Mesothelial cell of epicardium (in vitro differentiated cells): ENCODE measurements around the gene NELL1. TPM values are rescaled to one million over a fixed set of nuclear protein-coding genes. Genes with fewer than 3 reads are reported as not detected.

Experiments used
- DNase-seq, 2 experiments: peaks; one replicate each; pipeline ENCODE4 v3.0.0; 2021; ENCODE audit warnings: low spot score in 2 of 2; ENCODE audit not compliant: unreplicated experiment in 2 of 2
- H3K27ac Mint-ChIP-seq: 2 replicates; pipeline ENCODE4 v1.8.0; 2021; ENCODE audit warnings: mixed read lengths
- H3K27me3 Mint-ChIP-seq: 2 replicates; pipeline ENCODE4 v1.8.0; 2021; ENCODE audit warnings: low read depth, mixed read lengths
- H3K36me3 Mint-ChIP-seq: 2 replicates; pipeline ENCODE4 v1.8.0; 2021; ENCODE audit warnings: mixed read lengths
- H3K4me1 Mint-ChIP-seq: 2 replicates; pipeline ENCODE4 v1.8.0; 2021; ENCODE audit warnings: mixed read lengths
- H3K4me3 Mint-ChIP-seq: 2 replicates; pipeline ENCODE4 v1.8.0; 2021; ENCODE audit warnings: mild to moderate bottlenecking, moderate library complexity, mixed read lengths
- H3K9me3 Mint-ChIP-seq: 2 replicates; pipeline ENCODE4 v1.8.0; 2021; ENCODE audit warnings: mixed read lengths
- total RNA-seq: library from RNA; stranded (reverse); gene quantifications from 3 replicates; pipeline ENCODE4 v1.2.1, GENCODE V29; 2021
- TF ChIP-seq, protein P1 (sequence below): fragments of 200-600 bp; sonication (generic); IDR thresholded peaks from one replicate; pipeline ENCODE4 v1.5.0; 2021; ENCODE audit warnings: antibody characterized with exemption; ENCODE audit not compliant: unreplicated experiment

Gene NELL1
- total RNA-seq, 1 donor from 2014 or later, result 1.7 TPM

- no peak for DNase-seq
- no peaks in the 10 kb centered on the region for H3K36me3 Mint-ChIP-seq
- no peaks in the 10 kb centered on the region for H3K9me3 Mint-ChIP-seq
- no peaks in the 10 kb centered on the region for H3K4me1 Mint-ChIP-seq
- TF ChIP-seq, protein P1, sequence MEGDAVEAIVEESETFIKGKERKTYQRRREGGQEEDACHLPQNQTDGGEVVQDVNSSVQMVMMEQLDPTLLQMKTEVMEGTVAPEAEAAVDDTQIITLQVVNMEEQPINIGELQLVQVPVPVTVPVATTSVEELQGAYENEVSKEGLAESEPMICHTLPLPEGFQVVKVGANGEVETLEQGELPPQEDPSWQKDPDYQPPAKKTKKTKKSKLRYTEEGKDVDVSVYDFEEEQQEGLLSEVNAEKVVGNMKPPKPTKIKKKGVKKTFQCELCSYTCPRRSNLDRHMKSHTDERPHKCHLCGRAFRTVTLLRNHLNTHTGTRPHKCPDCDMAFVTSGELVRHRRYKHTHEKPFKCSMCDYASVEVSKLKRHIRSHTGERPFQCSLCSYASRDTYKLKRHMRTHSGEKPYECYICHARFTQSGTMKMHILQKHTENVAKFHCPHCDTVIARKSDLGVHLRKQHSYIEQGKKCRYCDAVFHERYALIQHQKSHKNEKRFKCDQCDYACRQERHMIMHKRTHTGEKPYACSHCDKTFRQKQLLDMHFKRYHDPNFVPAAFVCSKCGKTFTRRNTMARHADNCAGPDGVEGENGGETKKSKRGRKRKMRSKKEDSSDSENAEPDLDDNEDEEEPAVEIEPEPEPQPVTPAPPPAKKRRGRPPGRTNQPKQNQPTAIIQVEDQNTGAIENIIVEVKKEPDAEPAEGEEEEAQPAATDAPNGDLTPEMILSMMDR, result no peak
- H3K27ac Mint-ChIP-seq, result no peak overlapping the region
- no peak overlapping the region for H3K4me3 Mint-ChIP-seq
- peaks cover 33% of the 10 kb centered on the region for H3K27me3 Mint-ChIP-seq
These were observed 212.1 kb downstream of the NELL1 start for GRCh38 chr11:20881328-20882079.

DNA sequence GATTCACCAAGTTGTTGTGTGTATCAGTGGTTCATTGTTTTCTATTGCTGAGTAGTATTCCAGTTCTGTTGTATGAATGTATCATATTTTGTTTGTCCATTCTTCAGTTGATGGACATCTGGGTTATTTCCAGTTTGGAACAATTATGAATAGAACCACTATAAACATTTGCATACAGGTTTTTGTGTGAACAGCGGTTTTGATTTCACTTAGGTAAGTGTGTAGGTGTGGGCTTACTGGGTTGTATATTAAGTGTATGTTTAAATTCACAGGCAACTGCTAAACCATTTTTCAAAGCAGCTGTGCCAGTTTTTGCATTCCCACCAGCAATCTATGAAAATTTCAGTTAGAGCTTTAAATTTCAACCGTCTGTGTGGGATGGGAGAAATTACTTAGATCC, 217.8 kb downstream of the NELL1 start:
- Mint-ChIP-seq H3K27ac (no peak overlapping the region), H3K4me3 (no peak overlapping the region), H3K4me1 (no peaks in the 10 kb centered on the region), H3K9me3 (no peaks in the 10 kb centered on the region), H3K27me3 (peaks cover 20% of the 10 kb centered on the region), H3K36me3 (no peaks in the 10 kb centered on the region)
- DNase-seq, result no peak
- TF ChIP-seq, protein P1, result no peak

DNA sequence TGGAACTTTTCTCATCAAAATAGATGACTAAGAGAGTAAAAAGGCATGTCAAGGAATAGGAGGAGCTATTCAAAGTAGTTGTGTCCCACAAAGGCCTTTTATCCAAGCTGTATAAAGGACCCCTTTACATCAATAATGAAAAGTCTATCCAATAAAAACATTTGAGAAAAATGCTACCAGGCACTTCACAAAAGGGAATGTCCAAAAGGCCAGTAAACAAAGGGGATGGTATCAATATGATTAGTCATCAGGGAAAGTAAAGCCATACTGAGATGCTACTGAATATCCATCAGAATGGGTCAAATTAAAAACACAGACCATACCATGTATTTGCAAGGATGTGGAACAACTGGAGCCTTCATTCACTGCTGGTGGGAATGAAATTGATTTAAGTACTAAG, 224.9 kb downstream of the NELL1 start:
- no peak for DNase-seq
- TF ChIP-seq, protein P1, result no peak
- Mint-ChIP-seq H3K27me3 (no peaks in the 10 kb centered on the region), H3K27ac (no peak overlapping the region), H3K9me3 (peaks cover 10% of the 10 kb centered on the region), H3K36me3 (no peaks in the 10 kb centered on the region), H3K4me1 (no peaks in the 10 kb centered on the region), H3K4me3 (no peak overlapping the region)

DNA sequence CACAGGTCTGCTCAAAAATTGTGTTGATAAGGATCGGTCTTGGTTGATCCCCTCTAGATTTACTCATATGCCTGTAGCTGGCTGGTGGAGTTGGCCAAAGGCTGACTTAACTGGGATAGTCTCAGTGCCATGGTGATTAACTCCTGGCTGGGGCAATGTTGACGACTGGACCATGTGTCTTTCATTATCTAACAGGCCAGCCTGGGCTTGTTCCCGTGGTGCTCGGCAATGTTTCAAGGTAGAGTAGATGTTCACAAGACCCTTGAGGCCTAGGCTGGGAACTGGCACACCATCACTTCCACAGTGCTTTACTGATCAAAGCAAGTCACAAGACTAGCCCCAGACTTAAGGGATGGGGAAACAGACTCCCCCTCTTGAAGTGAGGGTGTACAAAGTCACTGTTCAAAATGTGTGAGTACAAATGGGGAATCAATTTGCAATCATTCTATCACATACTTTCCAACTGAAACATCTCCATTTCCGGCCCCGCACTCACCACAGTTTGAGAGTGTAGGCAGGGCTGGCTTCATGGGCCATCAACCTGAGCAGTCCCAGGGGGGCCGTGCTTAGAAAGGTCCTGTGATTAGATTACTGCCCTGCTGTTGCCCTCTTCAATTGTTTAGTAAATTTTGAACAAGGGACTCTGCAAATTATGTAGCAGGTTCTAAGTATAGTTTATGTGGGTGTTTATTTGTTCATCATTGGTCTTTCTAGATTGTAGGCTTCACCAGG, 240.8 kb downstream of the NELL1 start:
- DNase-seq, result no peak
- H3K9me3 Mint-ChIP-seq, result peaks cover 8% of the 10 kb centered on the region
- TF ChIP-seq, protein P1, result no peak
- H3K36me3 Mint-ChIP-seq, result no peaks in the 10 kb centered on the region
- H3K4me3 Mint-ChIP-seq, result no peak overlapping the region
- H3K4me1 Mint-ChIP-seq, result peaks cover 4% of the 10 kb centered on the region
- no peaks in the 10 kb centered on the region for H3K27me3 Mint-ChIP-seq
- H3K27ac Mint-ChIP-seq, result no peak overlapping the region

DNA sequence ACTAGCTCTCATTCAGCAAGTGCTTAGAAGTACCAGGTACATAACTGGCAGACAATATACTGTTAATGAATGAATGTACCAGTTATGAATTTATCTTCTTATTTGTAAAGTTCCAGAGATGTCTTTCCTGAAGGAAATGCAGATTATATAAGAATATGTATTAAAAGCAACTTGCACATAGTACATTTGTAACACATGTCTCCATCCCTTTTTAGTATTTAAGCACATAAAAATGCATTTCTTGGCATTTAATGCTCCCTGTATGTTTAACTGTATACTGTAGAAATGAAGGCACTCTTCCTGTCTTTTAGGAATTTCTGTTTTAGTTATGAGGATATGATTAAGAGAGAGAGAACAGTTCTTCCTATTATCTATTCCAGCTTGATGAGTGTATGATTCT, 241.3 kb downstream of the NELL1 start:
- Mint-ChIP-seq H3K27me3 (no peaks in the 10 kb centered on the region), H3K9me3 (peaks cover 2% of the 10 kb centered on the region)

More for the DNA sequence above, 241.3 kb downstream of the NELL1 start:
- Mint-ChIP-seq H3K36me3 (no peaks in the 10 kb centered on the region), H3K27ac (no peak overlapping the region), H3K4me1 (peaks cover 4% of the 10 kb centered on the region), H3K4me3 (no peak overlapping the region)
- TF ChIP-seq, protein P1, result no peak
- no peak for DNase-seq
